ENCODE data around the gene HSPB6. TPM values are rescaled to one million over a fixed set of nuclear protein-coding genes. Genes with fewer than 3 reads are reported as not detected.

Gene HSPB6
- total RNA-seq, 1 experiment from 2014 or later, result 0.48 TPM

GRCh38 chr19:35789978-35790944 lies 33.4 kb upstream of the HSPB6 start:
- peak; percentile 54 for DNase-seq
- H3K36me3 ChIP-seq (replicated peaks; ENCODE audit: control insufficient read depth, insufficient read depth, low read length), result no peaks in the 10 kb centered on the region
- H3K27me3 ChIP-seq (ENCODE audit: control insufficient read depth, insufficient read depth, low read length), result no peaks in the 10 kb centered on the region; the same call in 1 of the 2 replicates
- no peak overlapping the region for H3K4me3 ChIP-seq (ENCODE audit: insufficient read depth, low read depth, low read length)

- Histone ChIP-seq H3K36me3 (replicated peaks; ENCODE audit: control insufficient read depth, insufficient read depth, low read length) (no peaks in the 10 kb centered on the region), H3K4me3 (ENCODE audit: insufficient read depth, low read depth, low read length) (no peak overlapping the region), H3K27me3 (ENCODE audit: control insufficient read depth, insufficient read depth, low read length) (peaks cover 1% of the 10 kb centered on the region; the same call in 1 of the 2 replicates)
- peak; percentile 59 for DNase-seq
These were observed 32.6 kb upstream of the HSPB6 start for GRCh38 chr19:35789195-35789977.

- H3K27me3 ChIP-seq (ENCODE audit: control insufficient read depth, insufficient read depth, low read length), result peaks cover 1% of the 10 kb centered on the region; the same call in 1 of the 2 replicates
- H3K36me3 ChIP-seq (replicated peaks; ENCODE audit: control insufficient read depth, insufficient read depth, low read length), result no peaks in the 10 kb centered on the region
- DNase-seq, result peak; percentile 57
- no peak overlapping the region for H3K4me3 ChIP-seq (ENCODE audit: insufficient read depth, low read depth, low read length)
These were observed 31.6 kb upstream of the HSPB6 start for GRCh38 chr19:35788205-35788960.

- H3K27me3 ChIP-seq (ENCODE audit: control insufficient read depth, insufficient read depth, low read length), result peaks cover 1% of the 10 kb centered on the region; the same call in 1 of the 2 replicates
- peak; percentile 53 for DNase-seq
- H3K4me3 ChIP-seq (ENCODE audit: insufficient read depth, low read depth, low read length), result no peak overlapping the region
- H3K36me3 ChIP-seq (replicated peaks; ENCODE audit: control insufficient read depth, insufficient read depth, low read length), result no peaks in the 10 kb centered on the region
These were observed 30.5 kb upstream of the HSPB6 start for GRCh38 chr19:35787227-35787799.

- Histone ChIP-seq H3K36me3 (replicated peaks; ENCODE audit: control insufficient read depth, insufficient read depth, low read length) (no peaks in the 10 kb centered on the region), H3K4me3 (ENCODE audit: insufficient read depth, low read depth, low read length) (no peak overlapping the region), H3K27me3 (ENCODE audit: control insufficient read depth, insufficient read depth, low read length) (peaks cover 1% of the 10 kb centered on the region; the same call in 1 of the 2 replicates)
- peak; percentile 57 for DNase-seq
These were observed 29.7 kb upstream of the HSPB6 start for GRCh38 chr19:35786299-35787160.

- H3K4me3 ChIP-seq (ENCODE audit: insufficient read depth, low read depth, low read length), result peak overlapping the region; percentile 50
- H3K27me3 ChIP-seq (ENCODE audit: control insufficient read depth, insufficient read depth, low read length), result peaks cover 1% of the 10 kb centered on the region; the same call in 1 of the 2 replicates
- no peaks in the 10 kb centered on the region for H3K36me3 ChIP-seq (replicated peaks; ENCODE audit: control insufficient read depth, insufficient read depth, low read length)
- no peak for DNase-seq
These were observed 28.5 kb upstream of the HSPB6 start for GRCh38 chr19:35785339-35785627.

GRCh38 chr19:35784503-35785338 lies 27.9 kb upstream of the HSPB6 start:
- H3K36me3 ChIP-seq (replicated peaks; ENCODE audit: control insufficient read depth, insufficient read depth, low read length), result no peaks in the 10 kb centered on the region
- H3K4me3 ChIP-seq (ENCODE audit: insufficient read depth, low read depth, low read length), result peak overlapping the region; percentile 50
- DNase-seq, result peak; percentile 98
- H3K27me3 ChIP-seq (ENCODE audit: control insufficient read depth, insufficient read depth, low read length), result peaks cover 1% of the 10 kb centered on the region; the same call in 1 of the 2 replicates

- H3K36me3 ChIP-seq (replicated peaks; ENCODE audit: control insufficient read depth, insufficient read depth, low read length), result no peaks in the 10 kb centered on the region
- peaks cover 1% of the 10 kb centered on the region; the same call in 1 of the 2 replicates for H3K27me3 ChIP-seq (ENCODE audit: control insufficient read depth, insufficient read depth, low read length)
- peak; percentile 88 for DNase-seq
- H3K4me3 ChIP-seq (ENCODE audit: insufficient read depth, low read depth, low read length), result peak overlapping the region; percentile 48
These were observed 26.9 kb upstream of the HSPB6 start for GRCh38 chr19:35783469-35784434.

- H3K27me3 ChIP-seq (ENCODE audit: control insufficient read depth, insufficient read depth, low read length), result peaks cover 4% of the 10 kb centered on the region
- H3K36me3 ChIP-seq (replicated peaks; ENCODE audit: control insufficient read depth, insufficient read depth, low read length), result no peaks in the 10 kb centered on the region
- H3K4me3 ChIP-seq (ENCODE audit: insufficient read depth, low read depth, low read length), result no peak overlapping the region
- no peak for DNase-seq
These were observed 25.8 kb upstream of the HSPB6 start for GRCh38 chr19:35782589-35782988.

- H3K27me3 ChIP-seq (ENCODE audit: control insufficient read depth, insufficient read depth, low read length), result peaks cover 14% of the 10 kb centered on the region
- peak; percentile 89 for DNase-seq
- H3K36me3 ChIP-seq (replicated peaks; ENCODE audit: control insufficient read depth, insufficient read depth, low read length), result no peaks in the 10 kb centered on the region
- no peak overlapping the region for H3K4me3 ChIP-seq (ENCODE audit: insufficient read depth, low read depth, low read length)
These were observed 24.8 kb upstream of the HSPB6 start for GRCh38 chr19:35781650-35782049.

- no peak for DNase-seq
- H3K36me3 ChIP-seq (replicated peaks; ENCODE audit: control insufficient read depth, insufficient read depth, low read length), result no peaks in the 10 kb centered on the region
- H3K27me3 ChIP-seq (ENCODE audit: control insufficient read depth, insufficient read depth, low read length), result peaks cover 19% of the 10 kb centered on the region
- no peak overlapping the region for H3K4me3 ChIP-seq (ENCODE audit: insufficient read depth, low read depth, low read length)
These were observed 23.9 kb upstream of the HSPB6 start for GRCh38 chr19:35780717-35781116.

- Histone ChIP-seq H3K4me3 (ENCODE audit: insufficient read depth, low read depth, low read length) (no peak overlapping the region), H3K27me3 (ENCODE audit: control insufficient read depth, insufficient read depth, low read length) (peaks cover 19% of the 10 kb centered on the region), H3K36me3 (replicated peaks; ENCODE audit: control insufficient read depth, insufficient read depth, low read length) (no peaks in the 10 kb centered on the region)
- DNase-seq, result no peak
These were observed 23.2 kb upstream of the HSPB6 start for GRCh38 chr19:35780058-35780457.
